Astrocyte of the spinal cord (primary cell): ENCODE data around the gene FGF14.

Experiments
- DNase-seq: peaks from one replicate; pipeline ENCODE4 v3.0.0; 2011; ENCODE audit warnings: low read depth, low spot score
- H3K4me3 ChIP-seq: 2 replicates; pipeline ENCODE4 v1.5.1; 2011; ENCODE audit warnings: low read depth, mild to moderate bottlenecking, low read length, moderate library complexity
- in situ Hi-C: cut with HindIII; loops from 2 replicates; pipeline ENCODE4 v1.10.0; 2017; ENCODE audit warnings: low sequenced_read_pairs
- TF ChIP-seq, protein P1 (sequence below): IDR thresholded peaks from 2 replicates; pipeline ENCODE4 v1.5.1; 2012; ENCODE audit warnings: low read depth, mild to moderate bottlenecking, low read length, inconsistent platforms

Gene FGF14

GRCh38 chr13:101751488-101751887, 650.4 kb downstream of the FGF14 start:
- DNase-seq, result peak; percentile 70
- in situ Hi-C loops, result no loop called here
- TF ChIP-seq, protein P1, sequence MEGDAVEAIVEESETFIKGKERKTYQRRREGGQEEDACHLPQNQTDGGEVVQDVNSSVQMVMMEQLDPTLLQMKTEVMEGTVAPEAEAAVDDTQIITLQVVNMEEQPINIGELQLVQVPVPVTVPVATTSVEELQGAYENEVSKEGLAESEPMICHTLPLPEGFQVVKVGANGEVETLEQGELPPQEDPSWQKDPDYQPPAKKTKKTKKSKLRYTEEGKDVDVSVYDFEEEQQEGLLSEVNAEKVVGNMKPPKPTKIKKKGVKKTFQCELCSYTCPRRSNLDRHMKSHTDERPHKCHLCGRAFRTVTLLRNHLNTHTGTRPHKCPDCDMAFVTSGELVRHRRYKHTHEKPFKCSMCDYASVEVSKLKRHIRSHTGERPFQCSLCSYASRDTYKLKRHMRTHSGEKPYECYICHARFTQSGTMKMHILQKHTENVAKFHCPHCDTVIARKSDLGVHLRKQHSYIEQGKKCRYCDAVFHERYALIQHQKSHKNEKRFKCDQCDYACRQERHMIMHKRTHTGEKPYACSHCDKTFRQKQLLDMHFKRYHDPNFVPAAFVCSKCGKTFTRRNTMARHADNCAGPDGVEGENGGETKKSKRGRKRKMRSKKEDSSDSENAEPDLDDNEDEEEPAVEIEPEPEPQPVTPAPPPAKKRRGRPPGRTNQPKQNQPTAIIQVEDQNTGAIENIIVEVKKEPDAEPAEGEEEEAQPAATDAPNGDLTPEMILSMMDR, result no peak
- H3K4me3 ChIP-seq, result no peak overlapping the region

DNA sequence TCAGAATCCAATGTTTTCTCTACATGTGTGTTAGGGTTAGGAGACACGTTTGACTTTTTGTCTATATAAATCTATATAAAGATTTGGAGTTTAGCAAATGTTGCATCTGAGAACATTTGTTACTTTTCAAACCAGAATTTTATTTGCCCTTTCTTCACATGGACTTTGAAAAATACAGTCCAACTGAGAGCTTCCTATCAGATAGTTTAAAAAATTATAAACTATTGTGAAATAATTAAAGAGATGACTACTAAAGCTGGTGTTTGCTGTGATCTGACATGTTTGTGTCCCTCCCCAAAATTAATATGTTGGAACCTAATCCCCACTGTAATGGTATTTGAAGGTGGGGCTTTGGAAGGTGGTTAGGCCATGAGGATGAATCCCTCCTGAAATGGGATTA, 652.3 kb downstream of the FGF14 start:
- no peak overlapping the region for H3K4me3 ChIP-seq
- TF ChIP-seq, protein P1, result no peak
- in situ Hi-C loops, result no loop called here
- no peak for DNase-seq

- TF ChIP-seq, protein P1, result no peak
- DNase-seq, result no peak
- no peak overlapping the region for H3K4me3 ChIP-seq
- in situ Hi-C loops, result no loop called here
Observed at GRCh38 chr13:101747039-101747438, 654.8 kb downstream of the FGF14 start.

DNA sequence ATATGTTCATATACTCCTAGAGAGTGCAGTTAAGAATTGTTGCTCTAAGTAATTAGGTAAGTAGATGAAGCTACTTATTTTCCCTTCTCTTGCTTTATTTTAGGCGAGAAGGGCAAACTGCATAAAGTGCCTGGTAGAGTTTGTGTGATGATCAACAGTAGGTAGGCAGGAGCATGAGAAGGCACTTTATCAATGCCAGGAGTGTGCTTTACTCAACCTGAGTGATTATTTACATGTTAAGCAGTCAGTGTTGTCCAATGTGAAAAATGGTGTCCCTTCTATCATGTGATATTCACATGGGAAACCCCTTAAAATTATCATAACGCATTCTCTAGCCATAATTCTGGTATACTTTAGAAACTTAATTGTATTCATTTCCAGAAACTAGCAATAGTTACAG, 655.3 kb downstream of the FGF14 start:
- in situ Hi-C loops, result no loop called here
- no peak for DNase-seq
- TF ChIP-seq, protein P1, result no peak
- no peak overlapping the region for H3K4me3 ChIP-seq

GRCh38 chr13:101739382-101740178, 662.3 kb downstream of the FGF14 start:
- in situ Hi-C loops, result no loop called here
- DNase-seq, result no peak
- no peak overlapping the region for H3K4me3 ChIP-seq
- TF ChIP-seq, protein P1, result no peak

DNA sequence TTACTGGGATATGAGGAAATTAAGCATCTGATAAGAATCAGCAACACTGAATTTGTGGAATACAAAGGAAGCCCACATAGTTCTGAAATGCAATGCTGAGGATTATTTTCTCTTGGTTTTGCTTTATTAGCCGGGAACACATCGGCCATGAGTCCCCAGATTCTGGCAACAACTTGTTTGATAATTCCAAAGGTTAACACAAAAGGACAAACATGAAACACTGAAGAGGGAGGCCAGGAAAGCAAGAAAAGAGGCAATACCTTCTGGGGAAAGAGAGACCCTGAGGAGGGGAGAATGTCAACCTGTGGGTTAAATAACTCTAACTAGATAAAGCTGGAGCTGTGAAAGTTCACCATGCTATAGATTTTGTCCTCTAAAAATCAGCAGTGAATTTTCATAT, 663.5 kb downstream of the FGF14 start:
- in situ Hi-C loops, result no loop called here
- no peak for DNase-seq
- TF ChIP-seq, protein P1, result no peak
- H3K4me3 ChIP-seq, result no peak overlapping the region
